Hippocampal formation (tissue), 2 donors: ENCODE data around the gene NSMF.
A peak's percentile ranks its signal among the peaks of the same experiment; 100 is the strongest.
"Not testable (repeated sequence)": the region's sequence is repeated elsewhere in the genome, so short reads cannot be mapped to it uniquely, and the experiment has no call there.

Experiments used
- DNase-seq, 2 donors: peaks; one replicate each; lab custom pipeline; 2025; lab: John Stamatoyannopoulos, UW

The NSMF gene

DNA sequence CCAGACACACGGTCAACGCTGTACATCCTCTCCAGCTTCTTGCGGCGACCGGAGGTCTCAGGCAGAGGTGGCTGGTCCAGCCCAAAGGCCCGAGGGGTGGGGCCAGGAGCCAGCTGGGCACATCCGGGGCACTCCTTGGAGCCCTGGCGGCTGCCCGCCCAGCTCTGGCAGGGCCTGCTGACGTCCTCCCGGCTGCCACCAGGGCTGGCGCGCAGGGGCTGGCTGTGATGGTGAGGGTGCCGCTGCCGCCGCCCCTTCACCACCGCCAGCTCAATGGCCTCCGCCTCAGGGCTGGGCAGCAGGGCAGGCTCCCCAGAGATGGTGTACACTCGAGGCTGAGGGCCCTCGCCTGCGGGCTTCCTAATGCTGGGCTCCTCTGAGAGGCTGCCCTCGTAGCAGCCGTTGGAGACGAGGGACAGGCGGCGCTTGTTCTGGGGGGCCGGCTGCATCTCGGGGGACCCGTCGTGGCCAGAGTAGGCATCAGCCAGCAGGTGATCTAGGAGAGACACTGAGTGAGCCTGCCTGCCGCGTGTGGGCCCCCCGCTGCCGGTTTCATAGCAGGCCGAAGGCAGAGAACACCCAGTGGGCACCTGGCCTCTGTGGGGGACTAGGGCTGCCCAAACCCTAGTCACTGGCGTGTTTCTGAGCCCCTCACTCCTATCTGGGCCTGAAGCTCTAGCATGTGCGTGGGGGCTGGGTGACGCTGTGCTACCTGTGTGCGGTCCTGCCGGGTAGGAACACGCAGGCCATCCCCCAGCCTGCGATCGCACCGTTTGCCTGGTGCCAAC is 1.5 kb downstream of the NSMF start:
- no peak for DNase-seq

DNA sequence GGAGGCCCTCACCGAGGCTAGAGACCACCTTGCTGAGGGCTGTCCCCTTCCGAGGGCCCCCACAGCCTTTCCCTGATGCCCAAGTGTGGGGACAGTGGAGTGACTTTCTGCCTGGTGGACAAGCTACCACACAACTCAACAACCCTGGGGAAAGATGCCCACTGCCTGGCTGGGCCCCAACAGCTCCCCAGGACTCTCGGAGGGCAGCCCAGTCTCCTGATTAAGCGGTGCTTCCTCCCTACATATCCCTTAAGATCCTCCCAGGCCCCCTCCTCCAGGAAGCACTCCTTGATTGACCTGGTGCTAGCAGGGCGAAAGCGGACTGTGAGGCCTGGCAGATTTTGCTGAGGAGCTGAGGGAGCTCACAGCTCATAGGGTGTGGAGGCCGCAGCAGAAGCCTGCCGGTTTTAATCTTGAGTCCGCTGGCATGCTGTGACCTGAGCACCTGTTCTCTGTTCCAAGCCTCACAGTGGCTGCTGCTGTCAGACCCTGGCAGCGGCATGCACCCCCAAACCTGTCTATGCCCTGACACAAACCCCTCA is 2.2 kb downstream of the NSMF start:
- no peak for DNase-seq

DNA sequence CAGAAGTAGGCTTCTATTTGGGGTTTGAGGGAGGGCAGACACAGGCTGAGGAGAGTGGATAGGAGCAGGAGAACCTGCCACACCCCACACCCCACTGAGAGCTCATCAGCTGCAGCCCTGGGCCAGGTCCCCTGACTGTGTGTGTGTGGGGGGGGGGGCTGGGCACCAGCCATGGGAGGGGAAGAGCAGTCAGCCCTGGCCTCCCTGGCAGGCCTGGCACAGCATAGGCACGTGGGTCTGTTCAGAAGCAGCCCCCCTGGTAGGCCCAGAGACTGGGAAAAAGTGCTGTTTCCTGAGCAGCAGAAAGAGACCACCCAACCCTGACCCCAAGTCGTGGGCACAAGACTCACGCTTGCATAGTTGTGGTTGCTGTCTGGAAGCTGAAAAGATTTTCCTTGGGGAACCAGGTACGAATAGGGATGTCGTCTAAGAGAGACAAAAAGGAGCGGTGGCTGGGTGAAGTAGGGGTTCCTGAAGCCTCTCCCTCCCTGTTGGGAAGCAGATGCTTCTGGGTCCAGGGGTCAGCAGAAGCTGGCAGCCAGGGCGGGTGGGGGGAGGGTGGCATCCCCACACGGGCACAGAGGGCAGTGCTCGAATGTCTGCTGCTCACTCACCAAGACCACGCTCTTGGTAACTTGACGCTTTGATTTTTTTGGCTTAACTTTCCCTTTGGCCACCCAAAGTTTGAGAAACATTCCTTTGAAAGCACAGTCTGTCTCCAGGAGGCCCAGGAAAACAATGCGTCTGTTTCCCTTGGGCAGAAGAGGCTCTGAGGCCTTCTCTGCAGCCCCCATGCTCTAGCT is 2.9 kb downstream of the NSMF start:
- DNase-seq, result no peak

DNA sequence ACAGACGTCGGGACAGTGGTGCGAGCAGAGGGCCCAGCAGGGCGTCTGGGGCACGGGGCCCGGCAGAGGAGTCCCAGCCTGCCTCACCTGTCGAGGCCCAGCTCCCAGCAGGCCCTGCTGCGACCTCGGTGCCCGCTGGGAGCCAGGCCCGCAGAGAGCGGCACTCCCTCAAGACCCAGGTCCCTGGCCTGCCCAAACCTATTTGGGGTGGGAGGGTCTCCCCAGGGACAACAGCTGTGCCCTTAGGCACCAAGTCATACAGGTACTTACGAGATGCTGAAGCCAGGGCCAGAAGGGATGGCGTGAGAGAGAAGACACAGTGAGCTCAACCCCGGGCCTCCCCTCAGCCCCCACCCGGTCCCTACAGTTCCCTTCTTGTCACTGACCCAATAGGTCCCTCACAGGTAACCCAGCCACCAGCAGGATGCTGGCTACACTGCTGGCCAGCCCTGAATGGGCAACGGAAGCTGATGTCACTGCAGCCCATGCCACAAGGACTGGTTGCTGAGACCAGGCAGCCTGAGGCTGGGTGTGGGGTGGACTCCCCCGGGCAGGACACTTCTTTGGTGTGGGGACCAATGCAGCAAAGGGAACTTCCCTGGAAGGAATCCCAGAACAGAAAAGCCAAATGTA is 3.7 kb downstream of the NSMF start:
- no peak for DNase-seq

DNA sequence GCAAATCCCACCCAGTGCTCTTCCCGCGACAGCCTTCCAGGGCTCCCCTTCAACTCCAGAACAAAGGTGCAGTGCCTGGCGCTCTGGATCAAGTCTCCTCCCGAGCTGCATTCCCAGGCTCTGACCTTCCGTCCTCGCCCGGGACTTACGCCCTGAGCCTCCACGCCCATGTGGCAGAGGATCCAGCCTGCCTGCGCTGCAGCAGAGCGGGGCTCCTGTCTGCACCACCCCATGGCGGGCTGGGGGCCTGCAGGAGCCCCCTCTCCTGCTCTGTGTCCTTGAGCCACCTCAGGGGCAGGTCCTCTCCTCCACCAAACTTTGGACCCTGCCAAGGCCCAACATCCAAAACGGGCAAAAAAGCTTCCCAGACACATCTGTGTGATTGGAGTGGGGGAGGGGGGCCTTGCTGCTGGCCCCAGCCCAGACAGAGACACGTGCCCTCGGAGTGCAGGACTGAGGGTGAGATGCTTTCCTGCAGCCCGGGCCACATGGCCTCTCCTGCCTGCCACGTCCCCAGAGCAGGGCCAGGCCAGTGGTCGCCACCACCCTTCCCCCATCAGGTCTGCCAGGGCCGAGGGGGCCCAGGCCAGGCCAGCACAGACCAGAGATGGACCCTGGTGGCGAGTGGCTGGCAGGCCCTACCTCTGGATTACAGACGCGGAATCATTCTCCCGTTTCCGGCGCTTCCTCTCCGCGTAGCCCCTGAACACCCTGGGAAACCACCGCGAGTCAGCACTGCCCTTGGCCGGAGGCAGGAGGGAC is 4.4 kb downstream of the NSMF start:
- DNase-seq, result no peak

DNA sequence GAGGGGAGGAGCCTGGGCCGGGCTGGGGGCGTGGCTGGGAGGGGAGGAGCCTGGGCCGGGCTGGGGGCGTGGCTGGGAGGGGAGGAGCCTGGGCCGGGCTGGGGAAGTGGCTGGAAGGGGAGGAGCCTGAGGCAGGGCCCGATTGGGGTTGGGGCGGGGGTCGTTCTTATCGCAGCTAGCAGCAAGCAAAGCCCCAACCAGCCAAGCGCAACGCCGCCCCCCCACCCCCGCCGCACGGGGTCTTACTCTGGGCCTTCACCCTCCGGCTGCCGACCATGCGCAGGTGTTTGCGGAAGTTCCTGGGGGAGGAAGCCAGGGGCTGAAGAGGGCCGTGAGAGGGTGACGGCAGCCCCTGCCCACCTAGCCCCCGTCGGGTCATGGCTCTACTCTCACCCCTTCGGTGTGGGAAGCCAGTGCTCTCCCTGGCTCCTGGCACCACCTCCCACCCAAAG is 5.0 kb downstream of the NSMF start:
- DNase-seq, result no peak

DNA sequence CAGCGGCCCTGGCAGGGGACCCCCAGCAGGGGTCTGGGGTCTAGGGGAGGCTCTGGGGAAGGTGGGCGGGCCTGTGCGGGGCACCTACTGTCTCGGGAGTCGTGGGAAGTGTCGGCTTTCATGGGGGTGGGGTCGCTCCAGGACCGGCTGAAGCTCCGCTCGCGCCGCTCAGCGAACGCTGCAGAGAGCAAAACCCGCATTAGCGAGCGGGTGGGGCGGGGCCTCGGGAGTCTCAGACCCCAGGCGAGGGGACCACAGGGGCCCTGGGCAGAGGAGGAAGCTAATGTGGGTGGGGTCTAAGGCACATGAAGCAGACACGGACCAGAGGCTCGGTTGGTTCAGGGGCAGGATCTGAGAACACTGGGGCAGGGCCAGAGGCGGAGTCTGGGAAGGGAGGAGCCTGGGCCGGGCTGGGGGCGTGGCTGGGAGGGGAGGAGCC is 5.5 kb downstream of the NSMF start:
- DNase-seq, result peak in 1 of 2 donors; percentile 22

DNA sequence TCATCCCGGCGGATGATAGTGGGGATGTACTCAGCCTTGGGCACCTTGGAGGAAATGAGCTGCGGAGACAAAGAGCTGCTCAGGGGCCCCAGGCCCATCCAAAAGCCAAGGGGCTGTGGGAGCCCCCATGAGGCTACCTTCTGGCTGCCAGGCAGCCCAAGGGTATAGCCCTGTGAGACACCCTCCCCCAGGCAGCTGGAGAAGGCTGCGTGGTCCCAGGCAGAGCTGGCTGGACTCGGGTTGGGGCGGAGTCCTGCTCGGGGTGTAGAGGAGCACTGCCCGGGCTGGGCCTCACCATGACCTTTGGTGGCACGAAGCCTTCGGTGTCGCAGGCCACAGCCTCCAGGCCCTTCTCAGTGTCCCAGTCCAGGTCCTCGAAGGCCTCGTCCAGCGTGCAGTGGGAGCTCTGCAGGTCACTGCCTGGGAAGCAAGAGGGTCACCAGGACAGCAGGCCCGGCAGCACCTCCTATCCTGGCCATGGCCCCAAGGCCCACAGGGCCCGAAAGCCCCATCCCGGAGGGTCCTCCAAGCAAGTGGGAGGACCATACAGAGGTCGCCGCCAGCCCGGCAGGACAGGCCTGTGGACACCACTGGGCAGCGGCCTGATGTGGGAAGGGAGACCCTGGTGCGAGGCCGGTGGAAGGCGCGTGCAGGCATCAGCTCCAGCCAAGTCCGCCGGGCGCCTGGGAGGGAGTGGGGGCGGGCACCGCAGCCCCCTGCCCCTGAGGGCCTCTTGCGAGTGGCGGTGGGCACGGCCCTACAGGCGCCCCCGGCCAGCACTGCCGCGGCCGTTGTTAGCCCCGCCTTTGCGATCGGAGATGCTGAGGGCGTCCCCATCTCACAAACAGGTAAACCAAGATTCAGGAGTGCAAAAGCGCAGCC is 6.1 kb downstream of the NSMF start:
- no peak for DNase-seq

DNA sequence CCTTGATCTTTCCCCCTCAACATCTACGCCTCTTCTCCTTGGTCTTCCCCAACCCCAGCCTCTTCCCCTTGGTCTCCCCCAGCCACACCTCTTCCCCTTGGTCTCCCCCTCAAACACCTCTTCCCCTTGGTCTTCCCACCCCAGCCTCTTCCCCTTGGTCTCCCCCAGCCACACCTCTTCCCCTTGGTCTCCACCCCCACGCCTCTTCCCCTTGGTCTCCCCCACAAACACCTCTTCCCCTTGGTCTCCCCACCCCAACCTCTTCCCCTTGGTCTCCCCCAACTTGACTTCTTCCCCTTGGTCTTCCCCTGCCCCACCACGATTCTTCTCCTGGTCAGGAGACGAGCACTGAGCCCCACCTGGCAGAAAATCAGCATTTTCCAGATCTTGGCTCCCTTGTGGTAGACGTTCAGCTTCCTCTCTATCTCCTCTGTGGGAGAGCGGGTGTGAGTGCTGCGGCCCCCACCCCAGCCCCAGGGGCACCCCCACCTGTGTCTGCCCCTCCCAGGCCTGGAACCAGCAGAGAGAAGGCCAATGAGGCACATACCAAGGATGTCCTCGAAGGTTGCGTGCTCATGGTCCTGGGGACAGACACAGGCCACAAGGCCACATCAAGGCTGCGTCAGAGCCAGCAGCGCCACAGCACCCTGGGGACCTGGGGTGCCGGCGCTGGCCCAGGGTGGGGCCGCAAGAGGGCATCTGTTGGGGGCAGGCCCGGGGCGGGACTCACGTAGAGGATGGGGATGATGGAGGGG is 7.0 kb downstream of the NSMF start:
- no peak for DNase-seq

DNA sequence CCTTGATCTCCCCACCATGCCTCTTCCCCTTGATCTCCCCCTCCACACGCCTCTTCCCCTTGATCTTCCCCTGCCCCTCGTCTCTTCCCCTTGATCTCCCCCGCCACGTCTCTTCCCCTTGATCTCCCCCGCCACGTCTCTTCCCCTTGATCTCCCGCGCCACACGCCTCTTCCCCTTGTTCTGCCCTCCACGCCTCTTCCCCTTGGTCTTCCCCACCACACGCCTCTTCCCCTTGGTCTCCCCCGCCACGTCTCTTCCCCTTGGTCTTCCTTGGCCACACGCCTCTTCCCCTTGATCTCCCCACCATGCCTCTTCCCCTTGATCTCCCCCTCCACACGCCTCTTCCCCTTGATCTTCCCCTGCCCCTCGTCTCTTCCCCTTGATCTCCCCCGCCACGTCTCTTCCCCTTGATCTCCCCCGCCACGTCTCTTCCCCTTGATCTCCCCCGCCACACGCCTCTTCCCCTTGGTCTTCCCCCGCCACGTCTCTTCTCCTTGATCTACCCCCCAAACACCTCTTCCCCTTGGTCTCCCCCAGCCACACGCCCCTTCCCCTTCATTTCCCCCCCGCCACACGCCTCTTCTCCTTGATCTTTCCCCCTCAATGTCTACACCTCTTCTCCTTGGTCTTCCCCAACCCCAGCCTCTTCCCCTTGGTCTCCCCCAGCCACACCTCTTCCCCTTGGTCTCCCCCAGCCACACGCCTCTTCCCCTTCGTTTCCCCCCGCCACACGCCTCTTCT is 7.7 kb downstream of the NSMF start:
- not testable (repeated sequence) for DNase-seq

DNA sequence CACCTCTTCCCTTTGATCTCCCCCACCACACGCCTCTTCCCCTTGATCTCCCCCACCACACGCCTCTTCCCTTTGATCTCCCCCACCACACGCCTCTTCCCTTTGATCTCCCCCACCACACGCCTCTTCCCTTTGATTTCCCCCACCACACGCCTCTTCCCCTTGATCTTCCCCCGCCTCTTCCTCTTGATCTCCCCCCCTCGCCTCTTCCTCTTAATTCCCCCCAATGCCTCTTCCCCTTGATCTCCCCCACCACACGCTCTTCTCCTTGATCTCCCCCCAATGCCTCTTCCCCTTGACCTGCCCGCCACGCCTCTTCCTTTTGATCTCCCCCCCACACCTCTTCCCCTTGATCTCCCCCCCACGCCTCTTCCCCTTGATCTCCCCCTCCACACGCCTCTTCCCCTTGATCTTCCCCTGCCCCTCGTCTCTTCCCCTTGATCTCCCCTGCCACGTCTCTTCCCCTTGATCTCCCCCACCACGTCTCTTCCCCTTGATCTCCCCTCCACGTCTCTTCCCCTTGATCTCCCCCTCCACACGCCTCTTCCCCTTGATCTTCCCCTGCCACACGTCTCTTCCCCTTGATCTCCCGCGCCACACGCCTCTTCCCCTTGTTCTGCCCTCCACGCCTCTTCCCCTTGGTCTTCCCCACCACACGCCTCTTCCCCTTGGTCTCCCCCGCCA is 8.5 kb downstream of the NSMF start:
- not testable (repeated sequence) for DNase-seq

DNA sequence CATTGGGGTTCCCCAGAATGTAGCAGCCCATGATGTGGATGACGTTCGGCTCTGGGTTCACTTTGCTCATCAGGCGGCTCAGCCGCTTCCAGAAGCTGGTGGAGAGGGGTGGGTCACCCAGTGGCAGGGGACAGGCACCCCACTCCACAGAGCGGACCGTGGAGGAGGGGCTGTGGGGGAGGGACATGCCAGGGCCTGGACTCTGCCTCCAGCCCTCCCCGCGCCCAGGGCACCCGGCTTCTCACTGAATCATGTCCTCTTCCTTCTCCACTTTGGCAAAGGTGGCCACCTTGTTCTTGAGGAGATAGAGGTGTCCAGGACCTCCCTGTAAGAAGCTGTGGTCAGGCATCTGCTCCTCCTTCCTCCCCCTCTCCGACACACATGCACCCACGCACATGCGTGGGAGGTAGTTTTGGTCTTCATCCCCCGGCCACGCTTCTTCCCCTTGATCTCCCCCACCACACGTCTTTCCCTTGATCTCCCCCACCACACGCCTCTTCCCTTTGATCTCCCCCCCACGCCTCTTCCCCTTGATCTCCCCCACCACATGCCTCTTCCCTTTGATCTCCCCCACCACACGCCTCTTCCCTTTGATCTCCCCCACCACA is 9.1 kb downstream of the NSMF start:
- DNase-seq, result no peak

DNA sequence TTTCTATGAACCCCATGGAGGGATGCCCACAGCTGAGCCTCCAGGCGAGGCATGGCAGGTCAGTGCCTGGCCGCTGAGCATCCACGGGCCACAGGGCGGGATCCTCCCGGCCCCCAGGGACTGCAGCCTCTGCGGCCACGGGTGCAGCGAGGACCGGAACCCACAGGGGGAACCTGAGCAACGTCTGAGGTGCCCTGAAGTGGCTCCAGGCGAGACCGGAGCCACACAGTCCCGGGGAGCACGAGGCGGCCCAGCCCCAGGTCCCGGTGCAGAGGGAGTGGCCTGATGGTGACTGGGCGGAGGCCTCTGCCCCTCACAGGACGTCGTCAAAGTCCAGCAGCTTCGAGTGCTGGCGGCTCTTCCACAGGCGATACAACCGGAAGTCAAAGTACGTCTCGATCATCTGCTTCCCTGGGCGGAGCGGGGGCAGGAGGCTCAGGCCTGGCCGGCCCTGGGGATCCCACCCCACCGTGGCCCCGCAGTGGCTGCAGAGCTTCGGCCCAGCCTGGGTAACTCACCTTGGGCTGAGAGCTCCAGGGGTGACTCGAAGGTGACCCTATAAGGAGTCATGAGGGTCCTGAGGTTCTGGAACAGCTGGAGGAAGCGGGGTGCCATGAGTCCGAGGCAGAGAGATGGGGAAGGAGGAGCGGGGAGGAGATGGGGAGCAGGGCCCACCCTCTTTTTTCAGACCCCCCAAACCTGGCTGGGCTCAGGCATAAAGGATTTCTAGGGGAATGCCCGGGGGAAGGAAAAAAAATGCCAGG is 9.9 kb downstream of the NSMF start:
- DNase-seq, result no peak

DNA sequence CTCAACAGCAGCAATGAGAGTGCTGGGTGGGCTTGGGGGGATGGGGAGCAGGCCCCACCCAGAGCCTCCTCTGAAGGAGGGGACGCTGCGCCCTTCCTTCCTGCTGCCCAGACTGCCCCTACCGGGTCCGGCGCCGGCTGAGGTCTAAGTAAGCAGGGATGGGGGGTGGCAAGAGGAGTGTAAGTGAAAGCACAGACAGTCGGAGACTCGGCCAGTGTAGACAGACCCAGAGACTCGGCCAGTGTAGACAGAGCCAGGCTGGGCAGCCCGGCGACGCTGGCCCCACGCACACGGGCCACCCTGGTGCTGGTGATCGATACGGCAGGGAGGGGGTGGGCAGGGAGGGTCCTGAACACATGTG is 10.6 kb downstream of the NSMF start:
- DNase-seq, result no peak

DNA sequence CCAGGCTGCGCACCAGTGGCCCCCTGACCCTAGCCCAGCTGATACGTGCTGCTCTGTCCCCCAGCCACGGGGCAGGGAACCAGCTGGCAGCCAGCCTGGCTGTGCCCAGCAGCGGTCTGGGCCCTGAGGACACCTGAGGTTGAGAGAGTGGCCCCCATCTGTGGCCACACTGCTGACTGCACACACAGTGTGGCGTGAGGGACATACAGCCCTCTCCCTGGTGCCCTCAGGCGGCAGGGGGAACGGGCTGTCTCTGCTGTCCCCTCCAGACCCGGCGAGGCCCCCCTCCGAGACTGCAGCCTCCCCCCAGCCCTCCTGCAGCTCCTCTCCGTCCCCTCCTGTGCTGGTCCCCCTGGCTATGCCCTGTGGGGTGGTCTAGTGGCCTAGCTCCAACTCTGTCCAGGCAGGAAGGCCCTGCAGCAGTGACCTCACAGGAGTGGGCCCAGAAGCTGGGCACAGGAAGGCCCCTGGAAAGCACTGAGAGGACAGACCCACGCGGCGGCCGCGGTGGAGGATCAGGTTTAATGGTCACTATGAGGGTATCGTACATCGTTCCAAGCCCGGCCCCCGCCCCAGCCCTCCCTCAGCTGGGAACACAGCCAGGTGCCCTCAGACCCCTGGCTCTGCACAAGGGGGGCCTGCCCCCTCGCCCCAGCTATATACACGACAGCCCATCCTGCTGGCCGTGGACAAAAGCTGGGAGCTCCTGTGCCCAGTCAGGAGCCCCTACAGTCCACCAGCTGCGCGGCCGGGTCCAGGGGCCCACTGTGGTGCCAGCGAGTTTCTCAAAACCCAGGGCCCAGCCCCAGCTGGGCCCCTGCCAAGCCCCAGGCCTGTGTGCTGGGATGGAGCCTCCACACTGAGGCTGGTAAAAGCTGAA is 11.2 kb downstream of the NSMF start:
- DNase-seq, result no peak

DNA sequence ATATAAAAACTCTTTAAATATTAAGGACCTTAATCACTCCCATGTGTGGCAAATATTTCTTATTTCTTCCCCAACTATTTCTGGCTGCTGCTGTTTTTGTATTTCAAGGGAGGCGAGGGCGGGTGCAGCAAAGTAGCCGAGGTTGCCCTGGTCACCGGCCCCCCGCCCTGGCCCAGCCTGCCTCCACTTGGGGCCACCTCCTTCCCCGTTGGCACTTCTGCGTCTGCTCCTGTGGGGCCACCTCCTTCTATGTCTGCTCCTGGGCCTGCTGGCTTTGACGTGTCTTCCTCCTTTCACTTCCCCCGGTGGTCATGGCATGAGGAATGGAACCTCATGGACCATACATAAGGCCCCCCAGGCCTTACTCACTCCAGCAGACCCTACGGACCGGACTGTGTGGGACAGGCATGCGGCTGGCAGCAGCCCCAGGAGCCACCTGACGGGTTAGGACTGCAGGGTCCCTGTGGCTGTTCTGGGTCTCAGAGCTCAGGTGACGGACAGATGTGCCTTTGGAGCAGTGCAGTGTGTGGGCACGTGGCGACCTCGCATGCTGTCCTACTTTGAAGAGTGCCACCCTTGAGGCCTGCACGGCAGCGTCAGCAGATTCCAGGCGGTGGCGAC is 12.2 kb downstream of the NSMF start:
- DNase-seq, result peak in 1 of 2 donors; percentile 22
